AG04449 (cell line): ENCODE data around the gene DCP1A.
A peak's percentile ranks its signal among the peaks of the same experiment; 100 is the strongest.

Source experiments
- CTCF ChIA-PET: fragments of 350-600 bp; formaldehyde crosslinking; extraction: SDS; loops from one replicate; lab custom pipeline; 2021; ENCODE audit warnings: antibody characterized with exemption; lab: Yijun Ruan, JAX
- POLR2A ChIA-PET: fragments of 400-600, 350-600 bp; formaldehyde crosslinking; extraction: SDS; loops from one replicate; lab custom pipeline; 2020; ENCODE audit warnings: antibody characterized with exemption, inconsistent platforms; lab: Yijun Ruan, JAX
- DNase-seq: peaks from one replicate; pipeline ENCODE4 v3.0.0-alpha.2; 2010; ENCODE audit warnings: low read depth, low spot score
- H3K4me3 ChIP-seq: 2 replicates; pipeline ENCODE4 v1.5.1; 2011; ENCODE audit warnings: low read depth, mild to moderate bottlenecking, control low read depth, low read length
- CTCF ChIP-seq: IDR thresholded peaks from one replicate; pipeline ENCODE4 v1.5.1; 2011; ENCODE audit warnings: mild to moderate bottlenecking, moderate library complexity, low read length, control low read depth, inconsistent platforms; ENCODE audit not compliant: insufficient read depth; ENCODE audit errors: missing control alignments

The DCP1A gene

GRCh38 chr3:53252096-53252946, 95.0 kb downstream of the DCP1A start:
- POLR2A ChIA-PET: interaction anchor here (0.7 kb wide), 1 partner anchor 10 kb away, joined by 3 read pairs; no protein-coding TSS in a partner anchor
- CTCF ChIA-PET: interaction anchor here (1.0 kb wide), 1 partner anchor 32 kb away, joined by 4 read pairs; no protein-coding TSS in a partner anchor
- DNase-seq: no peak
- no peak for TF ChIP-seq CTCF
- peak overlapping the region; percentile 18 for H3K4me3 ChIP-seq

- no peak for DNase-seq
- POLR2A ChIA-PET: interaction anchor here (0.7 kb wide), 1 partner anchor 8 kb away, joined by 3 read pairs; no protein-coding TSS in a partner anchor
- TF ChIP-seq CTCF: no peak
- CTCF ChIA-PET: interaction anchor here (1.0 to 1.2 kb wide), 4 partner anchors 14 to 55 kb away, joined by 3 to 4 read pairs (median 4); no protein-coding TSS in a partner anchor
- peak overlapping the region; percentile 12; the same call in 1 of the 2 replicates for H3K4me3 ChIP-seq
Observed at GRCh38 chr3:53250881-53251605, 96.3 kb downstream of the DCP1A start.

GRCh38 chr3:53250453-53250852, 96.9 kb downstream of the DCP1A start:
- POLR2A ChIA-PET: no interaction called here
- no peak for TF ChIP-seq CTCF

GRCh38 chr3:53248161-53248560, 99.2 kb downstream of the DCP1A start:
- DNase-seq: no peak
- TF ChIP-seq CTCF: no peak
- ChIA-PET POLR2A (interaction anchor here (1.1 kb wide), 1 partner anchor 13 kb away, joined by 3 read pairs; no protein-coding TSS in a partner anchor), CTCF (interaction anchor here (1.1 to 1.5 kb wide), 3 partner anchors 15 to 52 kb away, joined by 3 to 5 read pairs (median 3); no protein-coding TSS in a partner anchor)
- H3K4me3 ChIP-seq: no peak overlapping the region

More at GRCh38 chr3:53250453-53250852, 96.9 kb downstream of the DCP1A start:
- DNase-seq: no peak
- CTCF ChIA-PET: interaction anchor here (1.1 to 1.2 kb wide), 3 partner anchors 13 to 54 kb away, joined by 3 to 4 read pairs (median 3); no protein-coding TSS in a partner anchor
- H3K4me3 ChIP-seq: no peak overlapping the region

- no peak for TF ChIP-seq CTCF
- CTCF ChIA-PET: interaction anchor here (1.1 to 1.5 kb wide), 2 partner anchors 14 to 52 kb away, joined by 3 to 5 read pairs; no protein-coding TSS in a partner anchor
Observed at GRCh38 chr3:53247619-53248018, 99.7 kb downstream of the DCP1A start.

More at GRCh38 chr3:53247619-53248018, 99.7 kb downstream of the DCP1A start:
- DNase-seq: no peak
- POLR2A ChIA-PET: interaction anchor here (1.1 kb wide), 1 partner anchor 14 kb away, joined by 3 read pairs; no protein-coding TSS in a partner anchor
- no peak overlapping the region for H3K4me3 ChIP-seq
